ENCODE results near the gene AGBL4.

The AGBL4 gene

GRCh38 chr1:48735796-48736195 lies 1288.0 kb downstream of the AGBL4 start:
- no peak for DNase-seq
- Histone ChIP-seq H3K27me3 (ENCODE audit: insufficient read depth, low read length, poor library complexity) (no peaks in the 10 kb centered on the region), H3K4me2 (ENCODE audit: insufficient read depth, low read length) (no peak overlapping the region), H4K20me1 (ENCODE audit: insufficient read depth, low read length) (peaks cover 8% of the 10 kb centered on the region), H3K9me3 (ENCODE audit: insufficient read depth, low read length, severe bottlenecking) (no peaks in the 10 kb centered on the region), H3K4me1 (ENCODE audit: insufficient read depth, low read length) (no peaks in the 10 kb centered on the region), H3K27ac (ENCODE audit: low read length) (no peak overlapping the region), H3K36me3 (ENCODE audit: insufficient read depth, low read length) (peaks cover 92% of the 10 kb centered on the region), H3K9ac (ENCODE audit: low read depth, low read length) (no peak overlapping the region), H3K79me2 (ENCODE audit: insufficient read depth, low read length) (no peaks in the 10 kb centered on the region), H2AFZ (ENCODE audit: low read depth, low read length) (no peak overlapping the region), H3K4me3 (ENCODE audit: low read depth in 1 of 2, low read length in 2 of 2) (no peak overlapping the region)
- TF ChIP-seq CTCF (IDR thresholded peaks at IDR 0.05; ENCODE audit: borderline replicate concordance, extremely low read depth, low read length, poor library complexity, severe bottlenecking) (no peak), EZH2 (IDR thresholded peaks at IDR 0.05; ENCODE audit: borderline replicate concordance, low read depth, low read length, severe bottlenecking) (no peak)
- no peak for ATAC-seq (ENCODE audit: insufficient read depth, low read depth)

GRCh38 chr1:48730164-48730910 lies 1293.4 kb downstream of the AGBL4 start:
- no peak for ATAC-seq (ENCODE audit: insufficient read depth, low read depth)
- Histone ChIP-seq H3K4me2 (ENCODE audit: insufficient read depth, low read length) (no peak overlapping the region), H3K27me3 (ENCODE audit: insufficient read depth, low read length, poor library complexity) (no peaks in the 10 kb centered on the region), H3K9ac (ENCODE audit: low read depth, low read length) (no peak overlapping the region), H3K79me2 (ENCODE audit: insufficient read depth, low read length) (no peaks in the 10 kb centered on the region), H3K9me3 (ENCODE audit: insufficient read depth, low read length, severe bottlenecking) (no peaks in the 10 kb centered on the region), H3K36me3 (ENCODE audit: insufficient read depth, low read length) (peaks cover 78% of the 10 kb centered on the region), H3K4me3 (ENCODE audit: low read depth in 1 of 2, low read length in 2 of 2) (no peak overlapping the region), H3K27ac (ENCODE audit: low read length) (no peak overlapping the region), H4K20me1 (ENCODE audit: insufficient read depth, low read length) (no peaks in the 10 kb centered on the region; the same call in 1 of the 2 replicates), H3K4me1 (ENCODE audit: insufficient read depth, low read length) (no peaks in the 10 kb centered on the region), H2AFZ (ENCODE audit: low read depth, low read length) (no peak overlapping the region)
- TF ChIP-seq EZH2 (IDR thresholded peaks at IDR 0.05; ENCODE audit: borderline replicate concordance, low read depth, low read length, severe bottlenecking), result no peak
- TF ChIP-seq CTCF (IDR thresholded peaks at IDR 0.05; ENCODE audit: borderline replicate concordance, extremely low read depth, low read length, poor library complexity, severe bottlenecking), result no peak
- DNase-seq, result no peak

- TF ChIP-seq CTCF (IDR thresholded peaks at IDR 0.05; ENCODE audit: borderline replicate concordance, extremely low read depth, low read length, poor library complexity, severe bottlenecking), result no peak
- no peak for TF ChIP-seq EZH2 (IDR thresholded peaks at IDR 0.05; ENCODE audit: borderline replicate concordance, low read depth, low read length, severe bottlenecking)
- Histone ChIP-seq H3K4me2 (ENCODE audit: insufficient read depth, low read length) (no peak overlapping the region), H3K27me3 (ENCODE audit: insufficient read depth, low read length, poor library complexity) (no peaks in the 10 kb centered on the region), H2AFZ (ENCODE audit: low read depth, low read length) (no peak overlapping the region), H3K4me3 (ENCODE audit: low read depth in 1 of 2, low read length in 2 of 2) (no peak overlapping the region), H3K79me2 (ENCODE audit: insufficient read depth, low read length) (no peaks in the 10 kb centered on the region), H3K27ac (ENCODE audit: low read length) (no peak overlapping the region), H3K36me3 (ENCODE audit: insufficient read depth, low read length) (peaks cover 61% of the 10 kb centered on the region), H3K9ac (ENCODE audit: low read depth, low read length) (no peak overlapping the region), H4K20me1 (ENCODE audit: insufficient read depth, low read length) (no peaks in the 10 kb centered on the region), H3K9me3 (ENCODE audit: insufficient read depth, low read length, severe bottlenecking) (no peaks in the 10 kb centered on the region), H3K4me1 (ENCODE audit: insufficient read depth, low read length) (no peaks in the 10 kb centered on the region)
- DNase-seq (no peak), ATAC-seq (ENCODE audit: insufficient read depth, low read depth) (no peak)
Measured at GRCh38 chr1:48728584-48728983, 1295.2 kb downstream of the AGBL4 start.
